Heart right ventricle (tissue), 16 donors: ENCODE measurements around the gene NFAT5. TPM values are rescaled to one million over a fixed set of nuclear protein-coding genes. Genes with fewer than 3 reads are reported as not detected.

Experiments
- ATAC-seq, 8 donors: fragments of 200-7000 bp; cut with Tn5 transposase; one replicate each; pipeline ENCODE4 v1.9.1; 2020; ENCODE audit warnings: mild to moderate bottlenecking in 8 of 8, moderate library complexity in 8 of 8, moderate number of reproducible peaks in 1 of 8
- DNase-seq, 2 donors: peaks; one replicate each; pipeline ENCODE4 v3.0.0-alpha.2; 2020
- H3K27ac ChIP-seq, 10 donors: fragments of 200-600 bp; sonication (generic) in 2 of 10; one replicate each; pipeline versions ENCODE4 v1.5.0 to v1.8.0; 2020 to 2022; ENCODE audit warnings: mild to moderate bottlenecking in 3 of 10
- H3K27me3 ChIP-seq, 7 donors: fragments of 200-600 bp; one replicate each; pipeline ENCODE4 v1.8.0; 2021 to 2022; ENCODE audit warnings: mild to moderate bottlenecking in 2 of 7
- H3K36me3 ChIP-seq, 9 donors: fragments of 200-600 bp; sonication (generic) in 1 of 9; one replicate each; pipeline versions ENCODE4 v1.5.0 to v1.8.0; 2020 to 2022; ENCODE audit warnings: mild to moderate bottlenecking in 2 of 9
- H3K4me1 ChIP-seq, 9 donors: fragments of 200-600 bp; sonication (generic) in 1 of 9; one replicate each; pipeline versions ENCODE4 v1.5.0 to v1.8.0; 2020 to 2022; ENCODE audit warnings: mild to moderate bottlenecking in 4 of 9
- H3K4me3 ChIP-seq, 10 donors: fragments of 200-600 bp; sonication (generic) in 2 of 10; one replicate each; pipeline versions ENCODE4 v1.5.0 to v1.8.0; 2020 to 2022; ENCODE audit warnings: mild to moderate bottlenecking in 7 of 10, moderate library complexity in 2 of 10
- H3K9me3 ChIP-seq, 11 donors: fragments of 200-600 bp in 10 of 11; sonication (generic) in 2 of 11; one replicate each; pipeline versions ENCODE4 v1.5.0 to v1.8.0; 2013 to 2022; ENCODE audit warnings: mild to moderate bottlenecking in 2 of 11, control low read depth in 1 of 11, moderate library complexity in 1 of 11
- WGBS, 2 donors: extraction: QIAGEN DNeasy Blood & Tissue Kit; methylation state at CpG; one replicate each; pipeline ENCODE4 v1.1.7; 2013; ENCODE audit warnings: inconsistent platforms in 1 of 2; 5-methylcytosine and 5-hydroxymethylcytosine counted together
- intact Hi-C, 10 donors: fragments of 100-400 bp; cut with DNase I; formaldehyde crosslinking; loops; one replicate each; pipeline versions ENCODE4 v1.11.1 to v1.14.2; 2022
- polyA plus RNA-seq, 2 donors: library from polyadenylated mRNA; stranded (reverse); fragments of 200-250 nt; gene quantifications; one replicate each; pipeline ENCODE4 v1.2.3, GENCODE V29; 2013
- total RNA-seq, 10 donors: library from RNA; stranded (reverse); fragmentation: NEBNext Ultra II Directional in 3 of 10; extraction: Animal tissue kit (Norgen Biotek cat#: 25700) in 3 of 10; gene quantifications; one replicate each; pipeline versions ENCODE4 v1.2.1 to v1.2.4, GENCODE V29; 2021 to 2023
- TF ChIP-seq, protein P1 (sequence below), 9 donors: fragments of 200-600 bp; sonication (generic) in 2 of 9; IDR thresholded peaks; one replicate each; pipeline versions ENCODE4 v1.5.0 to v1.8.0; 2021 to 2022; ENCODE audit warnings: antibody characterized with exemption in 9 of 9, mild to moderate bottlenecking in 5 of 9, moderate library complexity in 1 of 9
- donor health status: Arrhythmogenic right ventricular cardiomyopathy.
- donor health status: ischemic (EF 13 %, LVEDD 7.1; RV severe dilation, severe dysfunction).
- donor health status: healthy with polysubstance abuse.
- donor health status: DM: no; HTN: yes; CAD: no.
- donor health status: DM: no; HTN: no; CAD: no.
- donor health status: ischemic (EF 25% LVEDD 6.9; RV normal size, moderate dysfunction).
- donor health status: ischemic (EF 25% LVEDD 5.7; RV mildly dilated, moderate dysfunction).
- donor health status: healthy.
- donor health status: DM: yes; HTN: yes; CAD: no.
- donor health status: Ischemic cardiomyopathy.
- donor health status: ischemic (EF 35%, LVEDD 5.7; RV mildly dilated, moderate dysfunction).
- donor health status: nonischemic (EF 11% LVEDD 7.7; RV severe dilation, severe dysfunction).
- donor health status: DM: yes; HTN: yes; CAD: no.
- donor health status: PGD.
- donor health status: ischemic (EF 29% LVEDD 5.4; RV normal size, mild dysfunction).
- donor health status: nonischemic (EF 23%, LVEDD 6.1; RV moderate dilation, normal function).

The NFAT5 gene
- total and polyA plus RNA-seq, 12 donors = 1.7 to 23.7 (median 20.8) TPM

GRCh38 chr16:69553332-69553731 lies 12.4 kb upstream of the NFAT5 start:
- intact Hi-C loops = no loop called here
- Histone ChIP-seq H3K27ac (no peak overlapping the region), H3K4me1 (peaks cover 0 to 8% (median 0%) of the 10 kb centered on the region in 9 donors), H3K27me3 (peaks cover 0 to 13% (median 0%) of the 10 kb centered on the region in 7 donors), H3K4me3 (no peak overlapping the region), H3K36me3 (no peaks in the 10 kb centered on the region), H3K9me3 (no peaks in the 10 kb centered on the region)
- DNase-seq (no peak), ATAC-seq (no peak)
- 86 to 90% methylated on average over 4 of the region's 4 CpGs for WGBS, 2 donors
- TF ChIP-seq, protein P1, sequence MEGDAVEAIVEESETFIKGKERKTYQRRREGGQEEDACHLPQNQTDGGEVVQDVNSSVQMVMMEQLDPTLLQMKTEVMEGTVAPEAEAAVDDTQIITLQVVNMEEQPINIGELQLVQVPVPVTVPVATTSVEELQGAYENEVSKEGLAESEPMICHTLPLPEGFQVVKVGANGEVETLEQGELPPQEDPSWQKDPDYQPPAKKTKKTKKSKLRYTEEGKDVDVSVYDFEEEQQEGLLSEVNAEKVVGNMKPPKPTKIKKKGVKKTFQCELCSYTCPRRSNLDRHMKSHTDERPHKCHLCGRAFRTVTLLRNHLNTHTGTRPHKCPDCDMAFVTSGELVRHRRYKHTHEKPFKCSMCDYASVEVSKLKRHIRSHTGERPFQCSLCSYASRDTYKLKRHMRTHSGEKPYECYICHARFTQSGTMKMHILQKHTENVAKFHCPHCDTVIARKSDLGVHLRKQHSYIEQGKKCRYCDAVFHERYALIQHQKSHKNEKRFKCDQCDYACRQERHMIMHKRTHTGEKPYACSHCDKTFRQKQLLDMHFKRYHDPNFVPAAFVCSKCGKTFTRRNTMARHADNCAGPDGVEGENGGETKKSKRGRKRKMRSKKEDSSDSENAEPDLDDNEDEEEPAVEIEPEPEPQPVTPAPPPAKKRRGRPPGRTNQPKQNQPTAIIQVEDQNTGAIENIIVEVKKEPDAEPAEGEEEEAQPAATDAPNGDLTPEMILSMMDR (IDR thresholded peaks at IDR 0.05) = no peak

- Histone ChIP-seq H3K4me3 (no peak overlapping the region), H3K27me3 (peaks cover 0 to 13% (median 0%) of the 10 kb centered on the region in 7 donors), H3K27ac (no peak overlapping the region), H3K4me1 (peaks cover 0 to 8% (median 0%) of the 10 kb centered on the region in 9 donors), H3K9me3 (no peaks in the 10 kb centered on the region), H3K36me3 (no peaks in the 10 kb centered on the region)
- TF ChIP-seq, protein P1 (IDR thresholded peaks at IDR 0.05) = no peak
- ATAC-seq (no peak), DNase-seq (no peak)
- intact Hi-C loops = no loop called here
- 97 to 98% methylated on average over 2 of the region's 2 CpGs for WGBS, 2 donors
Observed at GRCh38 chr16:69554495-69554894, 11.3 kb upstream of the NFAT5 start.

- H3K27me3 ChIP-seq = peaks cover 0 to 10% (median 0%) of the 10 kb centered on the region in 7 donors
- DNase-seq (no peak), ATAC-seq (no peak)
- WGBS, 2 donors = 45 to 53% methylated on average over 1 of the region's 1 CpG
- TF ChIP-seq, protein P1 (IDR thresholded peaks at IDR 0.05) = no peak
- intact Hi-C loops = no loop called here
- H3K27ac ChIP-seq = no peak overlapping the region
- H3K4me3 ChIP-seq = no peak overlapping the region
- peaks cover 0 to 8% (median 0%) of the 10 kb centered on the region in 9 donors for H3K4me1 ChIP-seq
- no peaks in the 10 kb centered on the region for H3K9me3 ChIP-seq
- no peaks in the 10 kb centered on the region for H3K36me3 ChIP-seq
Observed at GRCh38 chr16:69555437-69555836, 10.3 kb upstream of the NFAT5 start.

DNA sequence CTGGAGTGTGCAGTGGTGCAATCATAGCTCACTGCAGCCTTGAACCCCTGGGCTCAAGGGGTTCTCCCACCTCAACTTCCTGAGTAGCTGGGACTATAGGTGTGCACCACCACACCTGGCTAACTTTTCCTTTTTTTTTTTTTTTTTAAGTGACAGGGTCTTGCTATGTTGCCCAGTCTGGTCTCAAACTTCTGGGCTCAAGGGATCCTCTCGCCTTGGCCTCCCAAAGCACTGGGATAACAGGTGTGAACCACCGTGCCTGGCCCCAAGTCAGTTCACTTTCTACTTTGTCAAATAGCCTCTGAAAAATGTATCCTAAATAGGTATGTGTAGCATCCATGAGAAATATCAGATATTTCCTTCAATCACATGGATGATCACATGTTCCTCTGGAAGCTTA lies 9.9 kb upstream of the NFAT5 start:
- H3K9me3 ChIP-seq = no peaks in the 10 kb centered on the region
- 94% methylated on average over 2 of the region's 2 CpGs for WGBS, 2 donors
- no peak for ATAC-seq
- TF ChIP-seq, protein P1 (IDR thresholded peaks at IDR 0.05) = no peak
- H3K27ac ChIP-seq = no peak overlapping the region
- H3K4me1 ChIP-seq = peaks cover 0 to 8% (median 0%) of the 10 kb centered on the region in 9 donors
- H3K4me3 ChIP-seq = no peak overlapping the region
- peaks cover 0 to 6% (median 0%) of the 10 kb centered on the region in 7 donors for H3K27me3 ChIP-seq
- intact Hi-C loops = no loop called here
- no peak for DNase-seq
- H3K36me3 ChIP-seq = no peaks in the 10 kb centered on the region
